H1 (cell line): Measurements from ENCODE around the gene ODC1. TPM values are rescaled to one million over a fixed set of nuclear protein-coding genes. Genes with fewer than 3 reads are reported as not detected.

Source experiments
- CTCF ChIA-PET: fragments of 300-600 bp; sonication (Branson Sonifier 250); formaldehyde crosslinking; loops from one replicate; lab custom pipeline; 2021; ENCODE audit not compliant: partially characterized antibody; lab: Charles Lee
- POLR2A ChIA-PET: fragments of 300-600 bp; sonication (Branson Sonifier 250); formaldehyde crosslinking; loops from one replicate; lab custom pipeline; 2021; ENCODE audit warnings: inconsistent platforms; ENCODE audit not compliant: partially characterized antibody; lab: Charles Lee
- DNase-seq, 2 experiments: peaks; one replicate each; pipeline versions ENCODE4 v3.0.0 to v3.0.0-alpha.2; 2010 to 2022; ENCODE audit warnings: low spot score in 2 of 2, low read depth in 1 of 2, mixed read lengths in 1 of 2
- FAIRE-seq: peaks from 2 replicates; lab custom pipeline; 2011; peaks lifted over from hg19 to GRCh38; lab: Jason Lieb, UNC
- H2AFZ ChIP-seq: 2 replicates; pipeline ENCODE4 v1.8.1; 2012; ENCODE audit warnings: low read length, inconsistent platforms
- H2AK5ac ChIP-seq: 2 replicates; pipeline ENCODE4 v1.6.1; 2013; ENCODE audit warnings: low read depth, low read length
- H2BK120ac ChIP-seq: replicated peaks from 2 replicates; pipeline ENCODE3; 2013; ENCODE audit warnings: low read depth, low read length, inconsistent platforms
- H2BK12ac ChIP-seq: 2 replicates; pipeline ENCODE4 v1.6.1; 2013; ENCODE audit warnings: low read depth, low read length
- H2BK15ac ChIP-seq: 2 replicates; pipeline ENCODE4 v1.6.1; 2013; ENCODE audit warnings: low read length
- H2BK20ac ChIP-seq: 2 replicates; pipeline ENCODE4 v1.6.1; 2013; ENCODE audit warnings: low read length
- H2BK5ac ChIP-seq: 2 replicates; pipeline ENCODE4 v1.6.1; 2013; ENCODE audit warnings: low read depth, low read length
- H3K14ac ChIP-seq: 2 replicates; pipeline ENCODE4 v1.6.1; 2013; ENCODE audit warnings: inconsistent platforms; ENCODE audit not compliant: insufficient read length
- H3K18ac ChIP-seq: 2 replicates; pipeline ENCODE4 v1.6.1; 2013; ENCODE audit warnings: low read length; ENCODE audit errors: extremely low read depth
- H3K23ac ChIP-seq: 2 replicates; pipeline ENCODE4 v1.6.1; 2013; ENCODE audit warnings: inconsistent platforms; ENCODE audit not compliant: insufficient read length
- H3K23me2 ChIP-seq: 2 replicates; pipeline ENCODE4 v1.6.1; 2013; ENCODE audit warnings: low read depth, low read length
- H3K27ac ChIP-seq: 2 replicates; pipeline ENCODE4 v1.6.1; 2011; ENCODE audit warnings: low read depth, low read length, inconsistent platforms
- H3K27me3 ChIP-seq, 4 experiments: replicated peaks in 1 of 4; 1 replicate in 1 of 4; 2 replicates in 3 of 4; pipeline versions ENCODE4 v1.6.1 to v1.8.1; 2011 to 2013; ENCODE audit warnings: low read length in 3 of 4, mild to moderate bottlenecking in 3 of 4, inconsistent platforms in 2 of 4, mixed read lengths in 2 of 4, moderate library complexity in 1 of 4; ENCODE audit not compliant: control insufficient read depth in 3 of 4, insufficient read depth in 3 of 4; ENCODE audit errors: extremely low read depth in 1 of 4
- H3K36me3 ChIP-seq, 4 experiments: 2 replicates each; pipeline versions ENCODE4 v1.6.1 to v1.8.1; 2011 to 2013; ENCODE audit warnings: mild to moderate bottlenecking in 4 of 4, low read length in 3 of 4, moderate library complexity in 2 of 4, control low read depth in 1 of 4, inconsistent platforms in 1 of 4; ENCODE audit not compliant: insufficient read depth in 4 of 4, control insufficient read depth in 2 of 4
- H3K4ac ChIP-seq: replicated peaks from 2 replicates; pipeline ENCODE3; 2013; ENCODE audit warnings: low read length, low read depth, mixed read lengths, inconsistent platforms; ENCODE audit not compliant: insufficient read length
- H3K4me1 ChIP-seq, 4 experiments: replicated peaks in 1 of 4; 1 replicate in 1 of 4; 2 replicates in 3 of 4; pipeline versions ENCODE4 v1.6.1 to v1.8.1; 2011 to 2013; ENCODE audit warnings: low read length in 3 of 4, inconsistent platforms in 2 of 4, mixed read lengths in 1 of 4; ENCODE audit not compliant: insufficient read depth in 4 of 4, control insufficient read depth in 3 of 4
- H3K4me2 ChIP-seq, 2 experiments: 2 replicates each; pipeline versions ENCODE4 v1.6.1 to v1.8.1; 2011 to 2013; ENCODE audit warnings: low read depth in 2 of 2, low read length in 2 of 2, control low read depth in 1 of 2, inconsistent platforms in 1 of 2, mild to moderate bottlenecking in 1 of 2; ENCODE audit not compliant: insufficient read depth in 1 of 2
- H3K4me3 ChIP-seq, 4 experiments: fragments of 200-600, 300-600 bp in 1 of 4; sonication (generic), shearing (Covaris generic), sonication (Bioruptor Twin) in 1 of 4; 2 replicates each; pipeline versions ENCODE4 v1.5.1 to v1.8.1; 2011 to 2016; ENCODE audit warnings: low read length in 4 of 4, low read depth in 3 of 4, control low read depth in 2 of 4, inconsistent platforms in 2 of 4, mild to moderate bottlenecking in 2 of 4, mixed read lengths in 1 of 4, moderate library complexity in 1 of 4; ENCODE audit not compliant: insufficient read depth in 2 of 4; ENCODE audit errors: extremely low read depth in 1 of 4
- H3K56ac ChIP-seq: replicated peaks from 2 replicates; pipeline ENCODE3; 2013; ENCODE audit warnings: low read depth, mild to moderate bottlenecking, mixed read lengths, low read length, inconsistent platforms; ENCODE audit not compliant: insufficient read length
- H3K79me1 ChIP-seq: 2 replicates; pipeline ENCODE4 v1.6.1; 2013; ENCODE audit warnings: low read depth, low read length, control low read depth
- H3K79me2 ChIP-seq, 2 experiments: 2 replicates each; pipeline versions ENCODE4 v1.6.1 to v1.8.1; 2012 to 2013; ENCODE audit warnings: low read length in 2 of 2, mild to moderate bottlenecking in 2 of 2, inconsistent platforms in 1 of 2; ENCODE audit not compliant: insufficient read depth in 2 of 2, control insufficient read depth in 1 of 2
- H3K9ac ChIP-seq, 4 experiments: replicated peaks in 1 of 4; 1 replicate in 1 of 4; 2 replicates in 3 of 4; pipeline versions ENCODE4 v1.6.1 to v1.8.1; 2011 to 2013; ENCODE audit warnings: low read depth in 3 of 4, low read length in 3 of 4, control low read depth in 2 of 4, mild to moderate bottlenecking in 2 of 4, moderate library complexity in 2 of 4, inconsistent platforms in 1 of 4; ENCODE audit errors: extremely low read depth in 1 of 4
- H3K9me3 ChIP-seq, 2 experiments: 2 replicates each; pipeline versions ENCODE4 v1.6.1 to v1.8.1; 2012 to 2013; ENCODE audit warnings: mild to moderate bottlenecking in 2 of 2, moderate library complexity in 2 of 2, control low read depth in 1 of 2, inconsistent platforms in 1 of 2, low read depth in 1 of 2, low read length in 1 of 2, mixed read lengths in 1 of 2; ENCODE audit not compliant: insufficient read depth in 2 of 2
- H4K20me1 ChIP-seq, 2 experiments: replicated peaks in 1 of 2; 2 replicates each; pipeline versions ENCODE3 to v1.8.1; 2011 to 2013; ENCODE audit warnings: inconsistent platforms in 2 of 2, low read length in 2 of 2, mild to moderate bottlenecking in 1 of 2; ENCODE audit not compliant: insufficient read depth in 2 of 2, control insufficient read depth in 1 of 2
- H4K5ac ChIP-seq: 2 replicates; pipeline ENCODE4 v1.6.1; 2013; ENCODE audit warnings: low read length, low read depth, mixed read lengths, inconsistent platforms; ENCODE audit not compliant: insufficient read length
- H4K8ac ChIP-seq: 2 replicates; pipeline ENCODE4 v1.8.0; 2013; ENCODE audit warnings: mild to moderate bottlenecking, moderate library complexity, low read length, inconsistent platforms; ENCODE audit not compliant: insufficient read depth; ENCODE audit errors: extremely low read depth
- H4K91ac ChIP-seq: replicated peaks from 2 replicates; pipeline ENCODE3; 2013; ENCODE audit warnings: low read length, mixed read lengths, inconsistent platforms; ENCODE audit not compliant: insufficient read length
- EGR1 ChIP-seq: IDR thresholded peaks from 2 replicates; pipeline ENCODE4 v1.6.1; 2011; ENCODE audit warnings: low read depth, low read length, borderline replicate concordance
- EZH2 ChIP-seq: fragments of 200-600 bp; sonication (generic); IDR thresholded peaks from 2 replicates; pipeline ENCODE4 v1.7.1; 2012; ENCODE audit warnings: low read depth, mild to moderate bottlenecking, moderate library complexity, low read length, inconsistent platforms; ENCODE audit not compliant: severe bottlenecking
- GABPA ChIP-seq: IDR thresholded peaks from 2 replicates; pipeline ENCODE4 v1.6.1; 2011; ENCODE audit warnings: mild to moderate bottlenecking, low read length, moderate library complexity, borderline replicate concordance; ENCODE audit not compliant: insufficient read depth
- HDAC2 ChIP-seq, 2 experiments: fragments of 300-600 bp in 1 of 2; sonication (generic) in 1 of 2; IDR thresholded peaks; 2 replicates each; pipeline ENCODE4 v1.6.1; 2011 to 2012; ENCODE audit warnings: low read depth in 2 of 2, low read length in 2 of 2, mild to moderate bottlenecking in 2 of 2, moderate library complexity in 2 of 2, borderline replicate concordance in 1 of 2, inconsistent platforms in 1 of 2
- NANOG ChIP-seq: IDR thresholded peaks from 2 replicates; pipeline ENCODE4 v1.6.1; 2011; ENCODE audit warnings: low read length, low read depth, mild to moderate bottlenecking, inconsistent platforms; ENCODE audit not compliant: insufficient read depth, poor library complexity, severe bottlenecking
- RNF2 ChIP-seq: fragments of 200-900, 300-1000 bp; sonication (generic); IDR thresholded peaks from 2 replicates; pipeline ENCODE4 v1.7.1; 2016; ENCODE audit warnings: borderline replicate concordance, low read depth, mild to moderate bottlenecking, antibody characterized with exemption, low read length; ENCODE audit not compliant: poor library complexity, severe bottlenecking; ENCODE audit errors: missing control alignments
- USF2 ChIP-seq: IDR thresholded peaks from 2 replicates; pipeline ENCODE4 v1.6.1; 2011; ENCODE audit warnings: low read length, improper control_type of control experiment
- ZNF274 ChIP-seq: IDR thresholded peaks from 2 replicates; pipeline ENCODE4 v1.7.0; 2012; ENCODE audit warnings: low read length, borderline replicate concordance; ENCODE audit errors: extremely low read depth
- WGBS, 2 experiments: shearing (Covaris generic) in 1 of 2; methylation state at CpG; one replicate each; pipeline versions ENCODE4 v1.1.6 to v1.1.7; 2013 to 2015; ENCODE audit warnings: low lambda C conversion rate in 2 of 2, mixed read lengths in 2 of 2, inconsistent platforms in 1 of 2, low coverage in 1 of 2, missing lambda C conversion rate in 1 of 2; ENCODE audit not compliant: insufficient replicate concordance in 2 of 2, insufficient coverage in 1 of 2, insufficient read length in 1 of 2; ENCODE audit errors: extremely low coverage in 1 of 2, missing lambda C conversion rate in 1 of 2; 5-methylcytosine and 5-hydroxymethylcytosine counted together
- polyA plus RNA-seq, 7 experiments: library from polyadenylated mRNA; depleted of rRNA in 3 of 7; stranded (reverse) in 5 of 7; unstranded in 2 of 7; fragments of >200 nt in 5 of 7; fragments of 200-250 nt in 2 of 7; gene quantifications; 1 replicate in 5 of 7; 2 replicates in 1 of 7; 4 replicates in 1 of 7; pipeline versions ENCODE4 v1.2.1 to v1.2.3, GENCODE V29; 2011 to 2013; ENCODE audit warnings: missing spikeins in 2 of 7, mixed read lengths in 2 of 7
- total RNA-seq: library from RNA; stranded (reverse); fragmentation: NEBNext Ultra II Directional; extraction: Animal tissue kit (Norgen Biotek cat#: 25700); gene quantifications from 2 replicates; pipeline ENCODE4 v1.2.1, GENCODE V29; 2021
- TF ChIP-seq, protein P1 (sequence below): IDR thresholded peaks from 2 replicates; pipeline ENCODE4 v1.6.1; 2012; ENCODE audit warnings: inconsistent platforms

ODC1 gene
- total and polyA plus RNA-seq, 2 of the 8 experiments (the other 6 are each of a cell fraction or from before 2014, with no cell fraction given) = 57.2 to 76.7 TPM

- H3K18ac ChIP-seq = no peak overlapping the region
- no peak overlapping the region for H2BK5ac ChIP-seq
- H3K9me3 ChIP-seq = no peaks in the 10 kb centered on the region
- H3K27ac ChIP-seq = no peak overlapping the region
- WGBS, 2 experiments = 88% methylated on average over 22 of the region's 22 CpGs; no CpG with 5 or more reads in 1 of the 2 experiments
- H3K79me2 ChIP-seq = no peaks in the 10 kb centered on the region
- H2AFZ ChIP-seq = no peak overlapping the region; the same call in 1 of the 2 replicates
- H3K14ac ChIP-seq = no peak overlapping the region
- H2BK20ac ChIP-seq = no peak overlapping the region
- H4K8ac ChIP-seq = peak overlapping the region; percentile 35; the same call in 1 of the 2 replicates
- no peak overlapping the region for H3K4ac ChIP-seq
- POLR2A ChIA-PET = no interaction called here
- H3K79me1 ChIP-seq = no peaks in the 10 kb centered on the region
- no peak overlapping the region for H2BK120ac ChIP-seq
- no peaks in the 10 kb centered on the region for H3K23me2 ChIP-seq
- CTCF ChIA-PET = no interaction called here
- H3K23ac ChIP-seq = no peak overlapping the region
- no peak overlapping the region for H2BK12ac ChIP-seq
- FAIRE-seq = no peak
- H3K27me3 ChIP-seq = no peaks in the 10 kb centered on the region
- H4K91ac ChIP-seq = no peak overlapping the region
- H3K4me1 ChIP-seq = no peaks in the 10 kb centered on the region; a peak in 1 of 7 replicates
- no peak overlapping the region for H3K9ac ChIP-seq
- no peaks in the 10 kb centered on the region for H3K36me3 ChIP-seq
- no peak for DNase-seq
- H4K20me1 ChIP-seq = no peaks in the 10 kb centered on the region
- H4K5ac ChIP-seq = no peak overlapping the region
- no peak overlapping the region for H3K56ac ChIP-seq
- H3K4me2 ChIP-seq = no peak overlapping the region
- no peak overlapping the region for H3K4me3 ChIP-seq
- no peak overlapping the region for H2BK15ac ChIP-seq
- H2AK5ac ChIP-seq = no peak overlapping the region
- no peak for TF ChIP-seq ZNF274
- no peak for TF ChIP-seq NANOG
- TF ChIP-seq HDAC2 (IDR thresholded peaks at IDR 0.05; ENCODE audit: borderline replicate concordance in 1 of 2, low read depth in 2 of 2, low read length in 2 of 2) = no peak
- TF ChIP-seq, protein P1, sequence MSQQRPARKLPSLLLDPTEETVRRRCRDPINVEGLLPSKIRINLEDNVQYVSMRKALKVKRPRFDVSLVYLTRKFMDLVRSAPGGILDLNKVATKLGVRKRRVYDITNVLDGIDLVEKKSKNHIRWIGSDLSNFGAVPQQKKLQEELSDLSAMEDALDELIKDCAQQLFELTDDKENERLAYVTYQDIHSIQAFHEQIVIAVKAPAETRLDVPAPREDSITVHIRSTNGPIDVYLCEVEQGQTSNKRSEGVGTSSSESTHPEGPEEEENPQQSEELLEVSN = no peak
- TF ChIP-seq RNF2 = no peak
- no peak for TF ChIP-seq EZH2
- no peak for TF ChIP-seq EGR1
- no peak for TF ChIP-seq GABPA
- TF ChIP-seq USF2 = no peak
These were observed 27.9 kb upstream of the ODC1 start for GRCh38 chr2:10475811-10476660.
